Keratinocyte (primary cell): ENCODE results near the gene GPR33. TPM values are rescaled to one million over a fixed set of nuclear protein-coding genes. Genes with fewer than 3 reads are reported as not detected.

ENCODE experiments used
- DNase-seq: peaks from one replicate; pipeline ENCODE4 v3.0.0-alpha.2; 2011; ENCODE audit warnings: low read depth, missing footprints, low spot score
- FAIRE-seq: peaks from 2 replicates; lab custom pipeline; 2011; peaks lifted over from hg19 to GRCh38; lab: Jason Lieb, UNC
- H2AFZ ChIP-seq: 2 replicates; pipeline ENCODE4 v1.6.0; 2012; ENCODE audit warnings: low read length, control low read depth, inconsistent platforms; ENCODE audit not compliant: control insufficient read depth
- H3K27ac ChIP-seq: 2 replicates; pipeline ENCODE4 v1.5.1; 2011; ENCODE audit warnings: low read length; ENCODE audit not compliant: control insufficient read depth, insufficient read depth
- H3K27me3 ChIP-seq: 3 replicates; pipeline ENCODE4 v1.6.0; 2011; ENCODE audit warnings: low read length; ENCODE audit not compliant: control insufficient read depth, insufficient read depth; ENCODE audit errors: extremely low read depth
- H3K36me3 ChIP-seq, 2 experiments: 2 replicates in 1 of 2; 3 replicates in 1 of 2; pipeline ENCODE4 v1.5.1; 2011; ENCODE audit warnings: low read length in 2 of 2, mild to moderate bottlenecking in 1 of 2; ENCODE audit not compliant: control insufficient read depth in 2 of 2, insufficient read depth in 2 of 2; ENCODE audit errors: extremely low read depth in 1 of 2
- H3K4me1 ChIP-seq: 3 replicates; pipeline ENCODE4 v1.5.1; 2011; ENCODE audit warnings: low read length; ENCODE audit not compliant: control insufficient read depth, insufficient read depth; ENCODE audit errors: extremely low read depth
- H3K4me2 ChIP-seq: 3 replicates; pipeline ENCODE4 v1.6.0; 2011; ENCODE audit warnings: low read depth, low read length; ENCODE audit not compliant: control insufficient read depth, insufficient read depth; ENCODE audit errors: extremely low read depth
- H3K4me3 ChIP-seq, 3 experiments: fragments of 200-600 bp in 1 of 3; sonication (generic) in 1 of 3; 2 replicates in 2 of 3; 3 replicates in 1 of 3; pipeline ENCODE4 v1.5.1; 2011 to 2016; ENCODE audit warnings: low read length in 3 of 3, mild to moderate bottlenecking in 3 of 3, control low read depth in 2 of 3, inconsistent platforms in 1 of 3, low read depth in 1 of 3, mixed read lengths in 1 of 3, mixed run types in 1 of 3, moderate library complexity in 1 of 3; ENCODE audit not compliant: control insufficient read depth in 2 of 3, insufficient read depth in 2 of 3; ENCODE audit errors: extremely low read depth in 1 of 3
- H3K79me2 ChIP-seq: 2 replicates; pipeline ENCODE4 v1.6.0; 2012; ENCODE audit warnings: low read length; ENCODE audit not compliant: control insufficient read depth, insufficient read depth
- H3K9ac ChIP-seq: 3 replicates; pipeline ENCODE4 v1.6.0; 2011; ENCODE audit warnings: low read length; ENCODE audit not compliant: control insufficient read depth, insufficient read depth; ENCODE audit errors: extremely low read depth
- H3K9me1 ChIP-seq: 3 replicates; pipeline ENCODE4 v1.6.0; 2011; ENCODE audit warnings: low read length; ENCODE audit not compliant: control insufficient read depth, insufficient read depth; ENCODE audit errors: extremely low read depth
- H3K9me3 ChIP-seq: 2 replicates; pipeline ENCODE4 v1.5.1; 2012; ENCODE audit warnings: low read depth, low read length; ENCODE audit not compliant: control insufficient read depth
- H4K20me1 ChIP-seq: 3 replicates; pipeline ENCODE4 v1.6.0; 2011; ENCODE audit warnings: low read length; ENCODE audit not compliant: control insufficient read depth, insufficient read depth; ENCODE audit errors: extremely low read depth
- CTCF ChIP-seq, 3 experiments: IDR thresholded peaks in 1 of 3; conservative IDR thresholded peaks in 1 of 3; optimal IDR thresholded peaks in 1 of 3; 2 replicates in 2 of 3; 3 replicates in 1 of 3; pipeline versions ENCODE3 to v1.5.1; 2011; ENCODE audit warnings: low read length in 3 of 3, mild to moderate bottlenecking in 3 of 3, moderate library complexity in 2 of 3, control low read depth in 1 of 3, inconsistent platforms in 1 of 3; ENCODE audit not compliant: insufficient read depth in 2 of 3; ENCODE audit errors: extremely low read depth in 1 of 3
- EZH2 ChIP-seq: IDR thresholded peaks from one replicate; pipeline ENCODE4 v1.6.1; 2012; ENCODE audit warnings: inconsistent platforms, mild to moderate bottlenecking, low read length, moderate library complexity
- dilution Hi-C: fragments of 300-500 bp; cut with MboI; formaldehyde crosslinking; loops from one replicate; pipeline ENCODE4 v1.7.0; 2020; ENCODE audit warnings: low sequenced_read_pairs; ENCODE audit not compliant: extremely low pct_ligation_motif_present
- polyA plus RNA-seq, 5 experiments: library from polyadenylated mRNA; depleted of rRNA in 3 of 5; stranded (reverse) in 3 of 5; stranded (forward) in 1 of 5; unstranded in 1 of 5; fragments of >200 nt; gene quantifications; 1 replicate in 1 of 5; 2 replicates in 3 of 5; 3 replicates in 1 of 5; pipeline versions ENCODE4 v1.2.1 to v1.2.3, GENCODE V29; 2011 to 2012; ENCODE audit warnings: missing spikeins in 2 of 5, low read depth in 1 of 5, low replicate concordance in 1 of 5

The GPR33 gene
- polyA plus RNA-seq, 1 donor (not counting 4 experiments of a cell fraction or from before 2014, with no cell fraction given) = not detected

- H3K4me3 ChIP-seq = no peak overlapping the region
- H3K4me1 ChIP-seq = no peaks in the 10 kb centered on the region
- H3K27me3 ChIP-seq = no peaks in the 10 kb centered on the region
- dilution Hi-C loops = no loop called here
- H3K4me2 ChIP-seq = no peak overlapping the region
- no peaks in the 10 kb centered on the region for H4K20me1 ChIP-seq
- no peaks in the 10 kb centered on the region for H3K36me3 ChIP-seq
- no peaks in the 10 kb centered on the region for H3K9me1 ChIP-seq
- TF ChIP-seq CTCF (optimal IDR thresholded peaks at IDR 0.05 in 1 of 3, IDR thresholded peaks at IDR 0.05 in 1 of 3, conservative IDR thresholded peaks at IDR 0.05 in 1 of 3; ENCODE audit: extremely low read depth in 1 of 3, insufficient read depth in 2 of 3, low read length in 3 of 3) = no peak
- TF ChIP-seq EZH2 = no peak
- no peaks in the 10 kb centered on the region for H3K9me3 ChIP-seq
- FAIRE-seq (no peak), DNase-seq (no peak)
- no peak overlapping the region for H2AFZ ChIP-seq
- H3K27ac ChIP-seq = no peak overlapping the region
- H3K9ac ChIP-seq = no peak overlapping the region
- H3K79me2 ChIP-seq = no peaks in the 10 kb centered on the region
Measured at GRCh38 chr14:31510855-31511254, 23.0 kb upstream of the GPR33 start.

- H3K9ac ChIP-seq = no peak overlapping the region
- H3K9me3 ChIP-seq = no peaks in the 10 kb centered on the region
- H3K4me3 ChIP-seq = no peak overlapping the region
- H3K9me1 ChIP-seq = no peaks in the 10 kb centered on the region
- no peak overlapping the region for H2AFZ ChIP-seq
- H3K27me3 ChIP-seq = no peaks in the 10 kb centered on the region
- H3K27ac ChIP-seq = no peak overlapping the region
- no peaks in the 10 kb centered on the region for H3K36me3 ChIP-seq
- H3K79me2 ChIP-seq = no peaks in the 10 kb centered on the region
- DNase-seq = no peak
- no peak overlapping the region for H3K4me2 ChIP-seq
- no peaks in the 10 kb centered on the region for H3K4me1 ChIP-seq
- peak; percentile 57 for FAIRE-seq
- no peaks in the 10 kb centered on the region for H4K20me1 ChIP-seq
- no peak for TF ChIP-seq EZH2
- peak in 2 of 3 experiments; percentile 8 to 41 for TF ChIP-seq CTCF (optimal IDR thresholded peaks at IDR 0.05 in 1 of 3, IDR thresholded peaks at IDR 0.05 in 1 of 3, conservative IDR thresholded peaks at IDR 0.05 in 1 of 3; ENCODE audit: extremely low read depth in 1 of 3, insufficient read depth in 2 of 3, low read length in 3 of 3)
- dilution Hi-C loops = no loop called here
Measured at GRCh38 chr14:31510222-31510621, 22.4 kb upstream of the GPR33 start.
